Neural progenitor cell (in vitro differentiated cells): ENCODE measurements around the gene ZNF423. TPM values are rescaled to one million over a fixed set of nuclear protein-coding genes. Genes with fewer than 3 reads are reported as not detected.

Experiments
- DNase-seq: peaks from one replicate; pipeline ENCODE4 v3.0.0-alpha.2; 2016; ENCODE audit warnings: low spot score
- H2AFZ ChIP-seq: fragments of 200-600 bp; sonication (generic); replicated peaks from 2 replicates; pipeline ENCODE4 v1.6.1; 2016; ENCODE audit warnings: antibody characterized with exemption
- H3F3A ChIP-seq: fragments of 200-600 bp; sonication (generic); 2 replicates; pipeline ENCODE4 v1.6.1; 2016; ENCODE audit warnings: antibody characterized with exemption, low read depth
- H3K27ac ChIP-seq: fragments of 200-600 bp; sonication (generic); 2 replicates; pipeline ENCODE4 v1.5.1; 2016; ENCODE audit warnings: mild to moderate bottlenecking
- H3K27me3 ChIP-seq: fragments of 200-600 bp; sonication (generic); 2 replicates; pipeline ENCODE4 v1.6.1; 2016; ENCODE audit warnings: mild to moderate bottlenecking, moderate library complexity
- H3K36me3 ChIP-seq: fragments of 200-600 bp; sonication (generic); 2 replicates; pipeline ENCODE4 v1.5.1; 2016
- H3K4me1 ChIP-seq: fragments of 200-600 bp; sonication (generic); 2 replicates; pipeline ENCODE4 v1.6.1; 2016; ENCODE audit warnings: mixed run types
- H3K4me2 ChIP-seq: fragments of 200-600 bp; sonication (generic); 2 replicates; pipeline ENCODE4 v1.6.1; 2016
- H3K4me3 ChIP-seq: fragments of 200-600 bp; sonication (generic); 2 replicates; pipeline ENCODE4 v1.5.1; 2016
- H3K79me2 ChIP-seq: fragments of 200-600 bp; sonication (generic); 2 replicates; pipeline ENCODE4 v1.6.1; 2016; ENCODE audit warnings: low read depth
- H3K9ac ChIP-seq: fragments of 200-600 bp; sonication (generic); 2 replicates; pipeline ENCODE4 v1.6.1; 2016
- H3K9me3 ChIP-seq: fragments of 200-600 bp; sonication (generic); 2 replicates; pipeline ENCODE4 v1.5.1; 2016; ENCODE audit warnings: low read depth
- H4K20me1 ChIP-seq: fragments of 200-600 bp; sonication (generic); 2 replicates; pipeline ENCODE4 v1.6.1; 2016; ENCODE audit warnings: low read depth
- H3K27ac Mint-ChIP-seq: 3 replicates; pipeline ENCODE4 v1.8.0; 2021; ENCODE audit warnings: mixed read lengths
- H3K27me3 Mint-ChIP-seq: 2 replicates; pipeline ENCODE4 v1.8.0; 2022; ENCODE audit warnings: low read depth, mild to moderate bottlenecking, inconsistent platforms, moderate library complexity, mixed read lengths; ENCODE audit not compliant: insufficient read depth
- H3K36me3 Mint-ChIP-seq: 3 replicates; pipeline ENCODE4 v1.8.0; 2021; ENCODE audit warnings: mixed read lengths
- H3K4me1 Mint-ChIP-seq: 3 replicates; pipeline ENCODE4 v1.8.0; 2021; ENCODE audit warnings: mixed read lengths
- H3K4me3 Mint-ChIP-seq: 3 replicates; pipeline ENCODE4 v1.8.0; 2021; ENCODE audit warnings: mild to moderate bottlenecking, moderate library complexity, mixed read lengths
- H3K9me3 Mint-ChIP-seq: 3 replicates; pipeline ENCODE4 v1.8.0; 2020; ENCODE audit warnings: mixed read lengths
- EZH2 ChIP-seq: fragments of 200-600 bp; sonication (generic); IDR thresholded peaks from 2 replicates; pipeline ENCODE4 v1.6.1; 2017; ENCODE audit warnings: antibody characterized with exemption, mild to moderate bottlenecking, moderate library complexity
- EZH2phosphoT487 ChIP-seq: fragments of 200-600 bp; sonication (generic); IDR thresholded peaks from 2 replicates; pipeline ENCODE4 v1.6.1; 2017; ENCODE audit warnings: antibody characterized with exemption
- total RNA-seq: library from RNA; depleted of rRNA; stranded (reverse); fragments of >200 nt; gene quantifications from 2 replicates; pipeline ENCODE4 v1.2.3, GENCODE V29; 2015; ENCODE audit warnings: low replicate concordance
- TF ChIP-seq, protein P1 (sequence below): fragments of 200-600 bp; sonication (generic); IDR thresholded peaks from 2 replicates; pipeline ENCODE4 v1.5.1; 2017; ENCODE audit warnings: antibody characterized with exemption, mild to moderate bottlenecking

The ZNF423 gene
- total RNA-seq, 1 donor from 2014 or later = 21.9 TPM

- no peak overlapping the region for H3K9ac ChIP-seq
- no peak overlapping the region for H2AFZ ChIP-seq
- H3K9me3 ChIP-seq = no peaks in the 10 kb centered on the region
- DNase-seq = no peak
- TF ChIP-seq EZH2phosphoT487 (no peak), EZH2 (no peak)
- TF ChIP-seq, protein P1, sequence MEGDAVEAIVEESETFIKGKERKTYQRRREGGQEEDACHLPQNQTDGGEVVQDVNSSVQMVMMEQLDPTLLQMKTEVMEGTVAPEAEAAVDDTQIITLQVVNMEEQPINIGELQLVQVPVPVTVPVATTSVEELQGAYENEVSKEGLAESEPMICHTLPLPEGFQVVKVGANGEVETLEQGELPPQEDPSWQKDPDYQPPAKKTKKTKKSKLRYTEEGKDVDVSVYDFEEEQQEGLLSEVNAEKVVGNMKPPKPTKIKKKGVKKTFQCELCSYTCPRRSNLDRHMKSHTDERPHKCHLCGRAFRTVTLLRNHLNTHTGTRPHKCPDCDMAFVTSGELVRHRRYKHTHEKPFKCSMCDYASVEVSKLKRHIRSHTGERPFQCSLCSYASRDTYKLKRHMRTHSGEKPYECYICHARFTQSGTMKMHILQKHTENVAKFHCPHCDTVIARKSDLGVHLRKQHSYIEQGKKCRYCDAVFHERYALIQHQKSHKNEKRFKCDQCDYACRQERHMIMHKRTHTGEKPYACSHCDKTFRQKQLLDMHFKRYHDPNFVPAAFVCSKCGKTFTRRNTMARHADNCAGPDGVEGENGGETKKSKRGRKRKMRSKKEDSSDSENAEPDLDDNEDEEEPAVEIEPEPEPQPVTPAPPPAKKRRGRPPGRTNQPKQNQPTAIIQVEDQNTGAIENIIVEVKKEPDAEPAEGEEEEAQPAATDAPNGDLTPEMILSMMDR = no peak
- Mint-ChIP-seq H3K36me3 (peaks cover 1% of the 10 kb centered on the region), H3K9me3 (no peaks in the 10 kb centered on the region), H3K27me3 (peaks cover 8% of the 10 kb centered on the region), H3K27ac (peak overlapping the region; percentile 3), H3K4me1 (peaks cover 85% of the 10 kb centered on the region), H3K4me3 (no peak overlapping the region)
- H3K4me1 ChIP-seq = peaks cover 19% of the 10 kb centered on the region
- no peak overlapping the region for H3K4me3 ChIP-seq
- H3K4me2 ChIP-seq = no peak overlapping the region
- peaks cover 67% of the 10 kb centered on the region for H3K79me2 ChIP-seq
- peaks cover 92% of the 10 kb centered on the region for H4K20me1 ChIP-seq
- H3K27ac ChIP-seq = no peak overlapping the region
- no peaks in the 10 kb centered on the region for H3K27me3 ChIP-seq
- no peaks in the 10 kb centered on the region for H3K36me3 ChIP-seq
- H3F3A ChIP-seq = peaks cover 3% of the 10 kb centered on the region
Observed at GRCh38 chr16:49743203-49743464, 112.8 kb downstream of the ZNF423 start.

GRCh38 chr16:49742428-49743202, 113.3 kb downstream of the ZNF423 start:
- Histone ChIP-seq H3K4me1 (peaks cover 19% of the 10 kb centered on the region), H3K9ac (no peak overlapping the region), H3K36me3 (no peaks in the 10 kb centered on the region), H3F3A (peaks cover 3% of the 10 kb centered on the region), H3K4me3 (no peak overlapping the region), H3K27me3 (no peaks in the 10 kb centered on the region), H3K27ac (no peak overlapping the region), H3K79me2 (peaks cover 62% of the 10 kb centered on the region), H4K20me1 (peaks cover 87% of the 10 kb centered on the region), H2AFZ (no peak overlapping the region), H3K4me2 (no peak overlapping the region), H3K9me3 (no peaks in the 10 kb centered on the region)
- TF ChIP-seq, protein P1 = no peak
- TF ChIP-seq EZH2 (no peak), EZH2phosphoT487 (no peak)
- no peaks in the 10 kb centered on the region for H3K9me3 Mint-ChIP-seq
- peaks cover 8% of the 10 kb centered on the region for H3K27me3 Mint-ChIP-seq
- H3K27ac Mint-ChIP-seq = peak overlapping the region; percentile 21
- peaks cover 3% of the 10 kb centered on the region for H3K36me3 Mint-ChIP-seq
- H3K4me3 Mint-ChIP-seq = no peak overlapping the region
- no peak for DNase-seq
- peaks cover 85% of the 10 kb centered on the region for H3K4me1 Mint-ChIP-seq

DNA sequence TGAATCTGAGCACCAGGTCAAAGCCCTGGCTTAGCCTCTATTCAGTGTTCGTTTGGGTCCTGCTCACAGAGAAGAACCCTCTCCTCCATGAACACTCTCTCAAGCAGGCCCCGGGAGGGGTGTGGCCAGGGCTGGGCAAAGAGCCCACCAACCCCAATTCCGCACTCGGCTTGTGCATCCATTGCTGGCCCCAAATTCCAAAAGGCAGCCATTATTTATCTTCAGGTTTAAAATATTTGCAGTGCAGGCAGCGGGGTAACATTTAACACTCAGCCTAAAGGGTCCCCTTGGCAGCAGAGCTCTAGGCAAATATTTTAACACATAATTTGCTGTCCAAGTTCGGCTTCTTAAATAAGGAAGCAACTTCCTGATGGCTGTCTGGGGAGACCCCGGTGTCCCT, 115.7 kb downstream of the ZNF423 start:
- no peak overlapping the region for H3K9ac ChIP-seq
- no peaks in the 10 kb centered on the region for H3K27me3 ChIP-seq
- H3K9me3 Mint-ChIP-seq = no peaks in the 10 kb centered on the region
- H3K79me2 ChIP-seq = peaks cover 44% of the 10 kb centered on the region
- peaks cover 3% of the 10 kb centered on the region for H3F3A ChIP-seq
- H3K27ac ChIP-seq = no peak overlapping the region
- H3K4me2 ChIP-seq = no peak overlapping the region
- no peaks in the 10 kb centered on the region for H3K9me3 ChIP-seq
- peaks cover 70% of the 10 kb centered on the region for H3K4me1 Mint-ChIP-seq
- peaks cover 18% of the 10 kb centered on the region for H3K36me3 Mint-ChIP-seq
- no peak for DNase-seq
- H3K4me1 ChIP-seq = peaks cover 13% of the 10 kb centered on the region
- peaks cover 65% of the 10 kb centered on the region for H4K20me1 ChIP-seq
- H3K4me3 ChIP-seq = no peak overlapping the region
- no peak overlapping the region for H3K4me3 Mint-ChIP-seq
- H3K27me3 Mint-ChIP-seq = peaks cover 5% of the 10 kb centered on the region
- no peaks in the 10 kb centered on the region for H3K36me3 ChIP-seq
- TF ChIP-seq EZH2phosphoT487 (no peak), EZH2 (no peak)
- TF ChIP-seq, protein P1 = no peak
- H3K27ac Mint-ChIP-seq = peak overlapping the region; percentile 17
- H2AFZ ChIP-seq = no peak overlapping the region
